Activated CD8-positive, alpha-beta T cell treated with anti-CD3 and anti-CD28 coated beads for 36 hours (primary cell): ENCODE measurements around the gene KCNAB1. TPM values are rescaled to one million over a fixed set of nuclear protein-coding genes. Genes with fewer than 3 reads are reported as not detected.

Experiments
- ATAC-seq: fragments of 200-7000 bp; cut with Tn5 transposase; one replicate; pipeline ENCODE4 v1.10.0; 2021; ENCODE audit warnings: mild to moderate bottlenecking, moderate library complexity
- CTCF ChIA-PET: fragments of 350-600 bp; sonication (Branson Sonifier 250); formaldehyde crosslinking; loops from one replicate; lab custom pipeline; 2021; ENCODE audit warnings: antibody characterized with exemption; lab: Charles Lee
- POLR2A ChIA-PET: fragments of 350-600 bp; sonication (Branson Sonifier 250); formaldehyde crosslinking; loops from one replicate; lab custom pipeline; 2021; ENCODE audit warnings: antibody characterized with exemption; lab: Charles Lee
- DNase-seq: peaks from one replicate; pipeline ENCODE4 v3.0.0-alpha.2; 2020
- H3K27ac Mint-ChIP-seq: one replicate; pipeline ENCODE4 v1.8.0; 2021; ENCODE audit warnings: mild to moderate bottlenecking, mixed read lengths
- H3K27me3 Mint-ChIP-seq: one replicate; pipeline ENCODE4 v1.8.0; 2021; ENCODE audit warnings: mixed read lengths
- H3K36me3 Mint-ChIP-seq: one replicate; pipeline ENCODE4 v1.8.0; 2021; ENCODE audit warnings: low read depth, mixed read lengths
- H3K4me1 Mint-ChIP-seq: one replicate; pipeline ENCODE4 v1.8.0; 2021; ENCODE audit warnings: low read depth, mixed read lengths
- H3K4me3 Mint-ChIP-seq: one replicate; pipeline ENCODE4 v1.8.0; 2021; ENCODE audit warnings: mild to moderate bottlenecking, moderate library complexity, mixed read lengths
- H3K9me3 Mint-ChIP-seq: one replicate; pipeline ENCODE4 v1.8.0; 2021; ENCODE audit warnings: mixed read lengths
- intact Hi-C: fragments of 100-400 bp; cut with micrococcal nuclease; formaldehyde crosslinking; loops from one replicate; pipeline ENCODE4 v1.10.0; 2022
- total RNA-seq, 2 experiments: library from RNA; stranded (reverse); gene quantifications; one replicate each; pipeline ENCODE4 v1.2.3, GENCODE V29; 2021
- TF ChIP-seq, protein P1 (sequence below): fragments of 200-600 bp; IDR thresholded peaks from one replicate; pipeline ENCODE4 v1.8.0; 2022; ENCODE audit warnings: antibody characterized with exemption, mild to moderate bottlenecking

The KCNAB1 gene
- total RNA-seq, 2 experiments from 2014 or later = not detected

DNA sequence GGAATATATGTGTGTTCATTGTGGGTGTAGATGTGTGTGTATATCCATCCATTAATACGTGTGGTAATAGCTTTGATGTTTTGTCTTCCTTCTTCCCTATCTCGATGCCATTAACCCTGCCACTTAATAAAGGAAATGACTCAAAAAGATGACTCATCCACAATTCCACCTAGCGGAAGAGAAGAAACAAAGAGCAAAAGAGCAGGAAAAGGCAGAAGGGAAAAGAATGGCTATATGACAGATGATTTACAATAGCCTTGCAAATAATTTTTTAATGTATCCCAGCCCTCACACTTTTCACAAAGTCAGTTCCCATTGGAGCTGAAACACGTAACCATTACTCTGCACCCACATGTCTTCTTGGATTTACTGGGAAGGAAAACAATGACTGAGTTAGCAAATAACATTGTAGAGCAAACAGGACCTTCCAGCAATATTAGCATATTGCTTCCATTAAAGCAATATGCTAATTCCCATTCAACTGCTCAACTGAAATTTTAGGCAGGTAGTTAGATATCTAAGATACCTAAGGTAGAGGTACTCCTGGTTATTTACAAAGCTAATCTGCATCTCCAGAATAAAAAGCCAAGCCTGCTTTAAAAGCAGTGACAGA is 197.2 kb downstream of the KCNAB1 start:
- Mint-ChIP-seq H3K4me1 (no peaks in the 10 kb centered on the region), H3K27me3 (peaks cover 2% of the 10 kb centered on the region), H3K9me3 (no peaks in the 10 kb centered on the region), H3K27ac (no peak overlapping the region), H3K4me3 (no peak overlapping the region), H3K36me3 (no peaks in the 10 kb centered on the region)
- TF ChIP-seq, protein P1, sequence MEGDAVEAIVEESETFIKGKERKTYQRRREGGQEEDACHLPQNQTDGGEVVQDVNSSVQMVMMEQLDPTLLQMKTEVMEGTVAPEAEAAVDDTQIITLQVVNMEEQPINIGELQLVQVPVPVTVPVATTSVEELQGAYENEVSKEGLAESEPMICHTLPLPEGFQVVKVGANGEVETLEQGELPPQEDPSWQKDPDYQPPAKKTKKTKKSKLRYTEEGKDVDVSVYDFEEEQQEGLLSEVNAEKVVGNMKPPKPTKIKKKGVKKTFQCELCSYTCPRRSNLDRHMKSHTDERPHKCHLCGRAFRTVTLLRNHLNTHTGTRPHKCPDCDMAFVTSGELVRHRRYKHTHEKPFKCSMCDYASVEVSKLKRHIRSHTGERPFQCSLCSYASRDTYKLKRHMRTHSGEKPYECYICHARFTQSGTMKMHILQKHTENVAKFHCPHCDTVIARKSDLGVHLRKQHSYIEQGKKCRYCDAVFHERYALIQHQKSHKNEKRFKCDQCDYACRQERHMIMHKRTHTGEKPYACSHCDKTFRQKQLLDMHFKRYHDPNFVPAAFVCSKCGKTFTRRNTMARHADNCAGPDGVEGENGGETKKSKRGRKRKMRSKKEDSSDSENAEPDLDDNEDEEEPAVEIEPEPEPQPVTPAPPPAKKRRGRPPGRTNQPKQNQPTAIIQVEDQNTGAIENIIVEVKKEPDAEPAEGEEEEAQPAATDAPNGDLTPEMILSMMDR = no peak
- intact Hi-C loops = no loop called here
- ATAC-seq (no peak), DNase-seq (no peak)
- ChIA-PET CTCF (interaction anchor here (1.2 to 1.6 kb wide), 2 partner anchors 8 to 157 kb away, joined by 3 read pairs; no protein-coding TSS in a partner anchor), POLR2A (no interaction called here)

DNA sequence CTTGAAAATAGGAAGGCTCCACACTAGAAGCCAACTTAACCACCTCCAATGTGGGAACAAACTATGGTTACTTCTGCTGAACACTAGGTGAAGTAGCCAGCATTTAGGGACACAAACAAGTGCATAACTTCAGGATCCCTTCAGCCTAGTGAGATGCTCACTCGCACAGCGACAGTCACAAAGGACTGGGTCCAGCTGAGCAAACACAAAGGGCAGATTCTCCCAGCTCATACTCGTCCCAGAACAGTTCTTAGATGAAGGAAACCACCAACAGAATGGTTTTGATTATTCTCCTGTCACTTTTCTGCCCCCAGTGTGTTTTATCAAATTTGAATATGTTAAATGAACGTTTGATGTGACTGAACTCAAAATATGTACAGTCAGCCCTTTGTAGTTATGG is 201.6 kb downstream of the KCNAB1 start:
- DNase-seq (no peak), ATAC-seq (no peak)
- POLR2A ChIA-PET = no interaction called here
- CTCF ChIA-PET = no interaction called here
- TF ChIP-seq, protein P1 = no peak
- Mint-ChIP-seq H3K27me3 (peaks cover 5% of the 10 kb centered on the region), H3K36me3 (no peaks in the 10 kb centered on the region), H3K4me1 (no peaks in the 10 kb centered on the region), H3K4me3 (no peak overlapping the region), H3K27ac (no peak overlapping the region), H3K9me3 (no peaks in the 10 kb centered on the region)
- intact Hi-C loops = no loop called here

DNA sequence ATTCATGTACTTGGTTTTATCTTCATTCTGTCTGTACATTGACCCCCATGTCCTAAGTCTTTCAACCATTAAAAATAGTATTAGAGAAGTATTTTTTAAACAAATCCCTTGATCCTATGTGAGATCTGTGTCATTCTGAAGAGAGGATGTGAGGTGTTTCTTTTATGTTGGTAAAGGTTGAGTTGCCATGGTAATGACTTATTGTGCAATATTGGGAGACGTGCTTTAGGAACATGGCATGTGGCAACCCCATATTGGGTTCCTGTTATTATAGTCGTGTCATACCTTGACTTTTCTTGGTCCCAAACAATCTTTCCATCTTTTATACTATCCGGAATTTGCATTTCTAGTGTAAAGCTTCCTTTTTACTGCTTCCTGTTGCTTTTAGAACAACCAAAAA is 203.1 kb downstream of the KCNAB1 start:
- Mint-ChIP-seq H3K36me3 (no peaks in the 10 kb centered on the region), H3K27me3 (peaks cover 9% of the 10 kb centered on the region), H3K27ac (no peak overlapping the region), H3K4me3 (no peak overlapping the region), H3K4me1 (no peaks in the 10 kb centered on the region), H3K9me3 (no peaks in the 10 kb centered on the region)
- ChIA-PET POLR2A (no interaction called here), CTCF (no interaction called here)
- ATAC-seq = no peak
- TF ChIP-seq, protein P1 = no peak
- intact Hi-C loops = no loop called here
- no peak for DNase-seq

DNA sequence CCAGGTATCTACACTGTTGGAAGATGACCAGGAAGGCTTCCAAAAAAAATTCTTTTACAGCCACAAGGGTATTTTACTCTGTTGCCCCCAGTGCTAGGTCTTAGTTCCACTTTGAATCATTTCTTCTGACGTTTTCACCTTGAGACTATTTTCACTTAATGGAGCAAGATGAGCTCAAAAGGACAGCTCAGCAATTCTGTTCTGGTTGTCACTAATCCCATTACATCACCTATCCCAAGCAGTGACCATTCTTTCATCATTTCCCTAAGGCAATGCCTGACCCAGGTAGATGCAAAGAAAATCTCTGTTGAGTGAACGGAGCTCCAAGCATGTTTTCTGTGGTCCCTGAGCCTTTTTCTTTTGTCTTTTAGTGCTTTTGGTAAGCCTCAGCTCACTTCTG is 210.0 kb downstream of the KCNAB1 start:
- Mint-ChIP-seq H3K36me3 (no peaks in the 10 kb centered on the region), H3K9me3 (no peaks in the 10 kb centered on the region), H3K27ac (no peak overlapping the region), H3K4me3 (no peak overlapping the region), H3K4me1 (no peaks in the 10 kb centered on the region), H3K27me3 (peaks cover 11% of the 10 kb centered on the region)
- ATAC-seq = no peak
- DNase-seq = no peak
- CTCF ChIA-PET = no interaction called here
- intact Hi-C loops = no loop called here
- TF ChIP-seq, protein P1 = no peak
- POLR2A ChIA-PET = no interaction called here

DNA sequence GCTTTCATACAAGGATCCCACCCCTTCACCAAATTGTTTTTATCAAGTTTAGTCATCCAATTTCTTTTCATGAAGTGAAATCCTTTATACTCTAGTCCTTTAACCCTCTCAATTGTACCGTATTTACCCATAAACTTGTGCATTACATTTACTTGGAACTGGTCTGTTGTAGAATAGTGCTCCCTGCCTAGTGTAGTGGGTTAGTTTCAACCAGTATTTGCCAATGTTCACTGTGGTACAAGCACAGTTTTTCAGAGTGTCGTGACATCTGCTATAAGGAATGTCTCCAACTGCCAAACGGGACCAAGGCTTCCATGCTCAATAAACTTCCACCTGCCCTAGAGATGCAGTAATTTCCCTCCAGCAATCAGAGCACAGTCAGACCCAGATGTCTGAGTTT is 211.9 kb downstream of the KCNAB1 start:
- Mint-ChIP-seq H3K27me3 (peaks cover 5% of the 10 kb centered on the region), H3K9me3 (no peaks in the 10 kb centered on the region), H3K36me3 (no peaks in the 10 kb centered on the region), H3K4me1 (no peaks in the 10 kb centered on the region), H3K4me3 (no peak overlapping the region), H3K27ac (no peak overlapping the region)
- TF ChIP-seq, protein P1 = no peak
- intact Hi-C loops = no loop called here
- ChIA-PET POLR2A (no interaction called here), CTCF (no interaction called here)
- no peak for ATAC-seq
- no peak for DNase-seq
